ENCODE data around the gene TRAM2. TPM values are rescaled to one million over a fixed set of nuclear protein-coding genes. Genes with fewer than 3 reads are reported as not detected.

Gene TRAM2
- total and polyA plus RNA-seq, 2 of the 4 experiments (the other 2 are of a cell fraction) = 77.2 to 95.7 TPM

- in situ Hi-C loops (cut with MboI; ENCODE audit: low sequenced_read_pairs) = no loop called here
- Histone ChIP-seq H3K4ac (ENCODE audit: low read depth, low read length) (no peak overlapping the region), H2AFZ (replicated peaks; ENCODE audit: low read length, poor library complexity) (no peak overlapping the region)
These were observed 122.3 kb downstream of the TRAM2 start for GRCh38 chr6:52454556-52454955.

More at GRCh38 chr6:52454556-52454955, 122.3 kb downstream of the TRAM2 start:
- H3K4me3 ChIP-seq (ENCODE audit: insufficient read depth, low read depth, low read length) = no peak overlapping the region
- ChIA-PET CTCF (interaction anchor here (1.1 kb wide), 1 partner anchor 13 kb away, joined by 3 read pairs; no protein-coding TSS in a partner anchor), POLR2A (ENCODE audit: unreplicated experiment) (no interaction called here)
- DNase-seq (peak; percentile 56), ATAC-seq (ENCODE audit: low read depth) (no peak)
- H3K18ac ChIP-seq (ENCODE audit: low read depth, low read length) = no peak overlapping the region
- no peaks in the 10 kb centered on the region for H3K36me3 ChIP-seq (ENCODE audit: control insufficient read depth, insufficient read depth, low read length)
- TF ChIP-seq ELK1 (IDR thresholded peaks at IDR 0.05; ENCODE audit: borderline replicate concordance, low read depth, low read length) (no peak), FOS (IDR thresholded peaks at IDR 0.05; ENCODE audit: low read depth, low read length) (no peak), USF2 (IDR thresholded peaks at IDR 0.05; ENCODE audit: low read depth, low read length) (no peak), RFX5 (IDR thresholded peaks at IDR 0.05; ENCODE audit: low read depth, low read length) (no peak), NFE2L2 (IDR thresholded peaks at IDR 0.05; ENCODE audit: low read depth, low read length) (no peak), RCOR1 (IDR thresholded peaks at IDR 0.05; ENCODE audit: insufficient replicate concordance, low read length) (no peak), MAZ (IDR thresholded peaks at IDR 0.05; ENCODE audit: borderline replicate concordance, low read depth, low read length) (no peak), CEBPB (IDR thresholded peaks at IDR 0.05; ENCODE audit: low read depth, low read length) (no peak)
- H4K8ac ChIP-seq (ENCODE audit: low read depth in 2 of 2, low read length in 2 of 2) = no peak overlapping the region
- H2AK5ac ChIP-seq (ENCODE audit: low read depth, low read length) = no peak overlapping the region
- no CpG with 5 or more reads among the region's 2 CpGs for WGBS, 2 experiments (ENCODE audit: extremely low coverage in 2 of 2, insufficient read length in 1 of 2)
- no peak overlapping the region for H4K5ac ChIP-seq (ENCODE audit: low read depth, low read length)
- intact Hi-C loops (cut with micrococcal nuclease) (no loop called here), dilution Hi-C loops (cut with HindIII; ENCODE audit: low sequenced_read_pairs, unreplicated experiment) (no loop called here)
- no peaks in the 10 kb centered on the region for H4K20me1 ChIP-seq (ENCODE audit: insufficient read depth, low read length)
- no peak overlapping the region for H3K23ac ChIP-seq (ENCODE audit: low read depth, low read length)
- H2BK20ac ChIP-seq (ENCODE audit: low read depth, low read length) = no peak overlapping the region
- H2BK5ac ChIP-seq (ENCODE audit: low read depth, low read length, poor library complexity, severe bottlenecking) = no peak overlapping the region
- no peak overlapping the region for H3K56ac ChIP-seq (ENCODE audit: extremely low read depth, insufficient read depth, low read length)
- H2BK120ac ChIP-seq (ENCODE audit: low read depth, low read length) = no peak overlapping the region
- H4K91ac ChIP-seq (ENCODE audit: insufficient read depth, low read depth, low read length) = no peak overlapping the region
- no peaks in the 10 kb centered on the region for H3K79me1 ChIP-seq (ENCODE audit: low read depth in 1 of 2, low read length in 2 of 2)
- no peaks in the 10 kb centered on the region for H3K4me1 ChIP-seq (ENCODE audit: control insufficient read depth, insufficient read depth, low read length)
- H2AK9ac ChIP-seq (replicated peaks; ENCODE audit: low read depth, low read length, poor library complexity) = no peak overlapping the region
- peaks cover 2% of the 10 kb centered on the region for H3K9me3 ChIP-seq (ENCODE audit: control insufficient read depth, insufficient read depth, low read length)
- no peak overlapping the region for H3K4me2 ChIP-seq (ENCODE audit: low read depth, low read length)
- BruUV-seq (replicated peaks) = no TSS peak
- no peaks in the 10 kb centered on the region for H3K27me3 ChIP-seq (ENCODE audit: control insufficient read depth, insufficient read depth, low read length)
- no peak overlapping the region for H2BK15ac ChIP-seq (ENCODE audit: low read depth, low read length)
- H3K9me1 ChIP-seq (ENCODE audit: insufficient read depth, low read length) = no peaks in the 10 kb centered on the region
- no peak overlapping the region for H3K9ac ChIP-seq (ENCODE audit: low read depth, low read length)
- no peak overlapping the region for H3K14ac ChIP-seq (replicated peaks; ENCODE audit: low read depth, low read length)
- H3K27ac ChIP-seq (ENCODE audit: insufficient read depth, low read length) = no peak overlapping the region

Other genes starting within 250 kb of the TRAM2 start
- 1.6 and 1.7 TPM in 2 replicates for gene PAQR8, start 214.9 kb downstream of the TRAM2 start, total RNA-seq (2012; rRNA removed)
- gene PAQR8, start 214.9 kb downstream of the TRAM2 start, polyA plus RNA-seq (2012; rRNA removed) = 1.1 and 1.4 TPM in 2 replicates
- gene EFHC1, start 156.7 kb downstream of the TRAM2 start, total RNA-seq (2012; rRNA removed) = 14.0 and 14.7 TPM in 2 replicates
- gene EFHC1, start 156.7 kb downstream of the TRAM2 start, polyA plus RNA-seq (2012; rRNA removed) = 17.6 and 23.0 TPM in 2 replicates
- 18.5 and 58.3 TPM in 2 replicates for gene TMEM14A, start 94.1 kb upstream of the TRAM2 start, total RNA-seq (2012; rRNA removed)
- 20.9 and 25.1 TPM in 2 replicates for gene TMEM14A, start 94.1 kb upstream of the TRAM2 start, polyA plus RNA-seq (2012; rRNA removed)
- gene GSTA2, start 186.4 kb upstream of the TRAM2 start, total RNA-seq (2012; rRNA removed) = not detected in 2 replicates
- not detected in 2 replicates for gene GSTA2, start 186.4 kb upstream of the TRAM2 start, polyA plus RNA-seq (2012; rRNA removed)
- gene GSTA1, start 226.8 kb upstream of the TRAM2 start, total RNA-seq (2012; rRNA removed) = 0.18 and 0.28 TPM in 2 replicates
- 0.31 and 0.32 TPM in 2 replicates for gene GSTA1, start 226.8 kb upstream of the TRAM2 start, polyA plus RNA-seq (2012; rRNA removed)

Data from IMR-90 (cell line).